WERI-Rb-1 (cell line): ENCODE data around the gene TMEM92.

Source experiments
- DNase-seq: peaks from one replicate; pipeline ENCODE4 v3.0.0-alpha.2; 2020
- H3K27ac ChIP-seq: fragments of 250-450 bp; sonication (Bioruptor Pico); 2 replicates; pipeline ENCODE4 v1.5.1; 2020; ENCODE audit warnings: mild to moderate bottlenecking, moderate library complexity
- H3K27me3 ChIP-seq: fragments of 250-450 bp; sonication (Bioruptor Pico); 2 replicates; pipeline ENCODE4 v1.5.1; 2021; ENCODE audit warnings: mild to moderate bottlenecking, low read depth, moderate library complexity; ENCODE audit not compliant: insufficient read depth, severe bottlenecking
- H3K36me3 ChIP-seq: fragments of 250-450 bp; sonication (Bioruptor Pico); 2 replicates; pipeline ENCODE4 v1.5.1; 2020; ENCODE audit warnings: mild to moderate bottlenecking, moderate library complexity
- H3K4me3 ChIP-seq: 2 replicates; pipeline ENCODE4 v1.5.1; 2011; ENCODE audit warnings: low read depth, mild to moderate bottlenecking, control low read depth, low read length
- H3K9me3 ChIP-seq: fragments of 250-450 bp; sonication (Bioruptor Pico); 2 replicates; pipeline ENCODE4 v1.5.1; 2021; ENCODE audit warnings: mild to moderate bottlenecking, moderate library complexity; ENCODE audit not compliant: severe bottlenecking
- TF ChIP-seq, protein P1 (sequence below): IDR thresholded peaks from 2 replicates; pipeline ENCODE4 v1.5.1; 2011; ENCODE audit warnings: low read depth, mild to moderate bottlenecking, control low read depth, inconsistent platforms, low read length

TMEM92 gene

DNA sequence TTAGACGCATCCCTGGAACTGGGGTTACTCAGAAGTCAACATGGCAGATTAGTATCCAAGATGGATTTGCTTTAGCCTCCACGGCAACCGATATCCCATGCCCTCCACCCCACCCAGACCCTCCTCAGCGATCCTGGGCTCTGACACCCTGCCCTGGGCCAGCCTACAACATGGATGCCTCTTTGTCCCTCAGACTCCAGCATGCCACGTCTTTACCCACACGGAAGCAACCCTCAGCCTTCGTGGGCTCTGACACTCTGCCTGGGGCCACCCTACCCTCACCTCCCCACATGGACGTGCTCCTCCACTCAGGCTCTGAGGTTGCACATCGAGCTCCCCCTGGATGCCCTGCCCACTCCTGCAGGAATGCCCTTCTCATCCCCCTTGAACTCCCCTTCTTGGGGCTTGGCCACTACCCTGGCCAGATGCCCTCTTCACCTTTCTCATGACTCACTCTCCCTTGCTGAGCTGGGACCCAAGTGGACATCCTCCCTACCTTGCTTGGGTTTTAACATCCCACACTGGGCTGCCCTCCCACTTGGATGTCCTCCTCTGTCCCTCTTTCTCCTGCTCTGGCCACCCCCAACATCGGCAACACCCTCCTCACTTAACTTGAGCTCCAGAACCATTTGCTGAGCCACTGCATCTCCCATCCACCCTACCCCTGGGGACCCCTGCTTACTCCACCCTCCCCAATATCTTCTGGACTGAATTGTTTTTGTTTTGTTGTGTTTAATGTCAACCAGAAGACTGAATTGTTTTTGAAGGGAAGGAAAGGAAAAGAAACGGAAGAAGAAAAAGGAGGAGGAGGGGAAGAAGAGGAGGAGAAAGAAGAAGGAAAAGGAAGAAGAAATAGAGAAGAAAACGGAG is 18.3 kb upstream of the TMEM92 start:
- no peak for DNase-seq
- TF ChIP-seq, protein P1, sequence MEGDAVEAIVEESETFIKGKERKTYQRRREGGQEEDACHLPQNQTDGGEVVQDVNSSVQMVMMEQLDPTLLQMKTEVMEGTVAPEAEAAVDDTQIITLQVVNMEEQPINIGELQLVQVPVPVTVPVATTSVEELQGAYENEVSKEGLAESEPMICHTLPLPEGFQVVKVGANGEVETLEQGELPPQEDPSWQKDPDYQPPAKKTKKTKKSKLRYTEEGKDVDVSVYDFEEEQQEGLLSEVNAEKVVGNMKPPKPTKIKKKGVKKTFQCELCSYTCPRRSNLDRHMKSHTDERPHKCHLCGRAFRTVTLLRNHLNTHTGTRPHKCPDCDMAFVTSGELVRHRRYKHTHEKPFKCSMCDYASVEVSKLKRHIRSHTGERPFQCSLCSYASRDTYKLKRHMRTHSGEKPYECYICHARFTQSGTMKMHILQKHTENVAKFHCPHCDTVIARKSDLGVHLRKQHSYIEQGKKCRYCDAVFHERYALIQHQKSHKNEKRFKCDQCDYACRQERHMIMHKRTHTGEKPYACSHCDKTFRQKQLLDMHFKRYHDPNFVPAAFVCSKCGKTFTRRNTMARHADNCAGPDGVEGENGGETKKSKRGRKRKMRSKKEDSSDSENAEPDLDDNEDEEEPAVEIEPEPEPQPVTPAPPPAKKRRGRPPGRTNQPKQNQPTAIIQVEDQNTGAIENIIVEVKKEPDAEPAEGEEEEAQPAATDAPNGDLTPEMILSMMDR = no peak

DNA sequence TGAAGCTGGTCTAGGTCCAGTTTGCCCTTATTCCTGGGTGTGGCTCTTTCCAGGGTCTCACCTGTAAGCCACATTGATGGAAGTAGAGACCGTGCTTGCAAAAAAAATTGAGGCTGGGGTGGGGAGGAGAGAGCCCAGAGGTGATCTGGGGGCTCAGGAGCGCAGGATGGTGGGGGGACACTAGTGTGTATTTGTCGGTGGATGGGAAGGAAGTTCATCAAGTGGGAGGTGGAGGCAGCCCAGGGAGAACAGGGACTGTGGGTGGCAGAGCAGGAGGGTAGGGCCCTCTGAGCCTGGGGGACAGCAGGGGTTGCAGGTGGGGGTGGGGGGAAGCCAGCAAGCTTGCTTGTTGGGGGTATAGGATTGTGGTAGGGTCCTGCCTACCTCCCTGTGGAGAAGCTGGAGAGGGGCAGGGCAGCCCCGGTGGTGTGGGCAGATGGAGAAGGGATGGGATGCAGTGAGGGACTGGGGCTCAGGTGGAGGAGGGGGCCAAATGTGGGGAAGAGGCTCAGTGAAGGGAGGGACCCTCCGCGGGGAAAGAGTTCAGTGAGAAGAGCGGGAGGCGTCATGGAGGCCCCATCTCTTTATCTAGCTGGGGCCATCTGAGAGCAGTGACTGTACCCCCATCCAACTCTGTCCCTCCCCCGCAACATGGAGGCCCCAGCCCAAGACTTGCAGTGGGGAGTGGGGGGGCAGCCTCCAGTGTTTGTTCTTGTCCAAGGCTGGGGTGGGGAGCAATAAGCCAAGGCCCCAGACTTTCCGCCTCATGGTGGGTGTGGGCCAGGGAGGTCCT is 17.2 kb upstream of the TMEM92 start:
- Histone ChIP-seq H3K4me3 (no peak overlapping the region), H3K27ac (no peak overlapping the region), H3K36me3 (no peaks in the 10 kb centered on the region), H3K27me3 (no peaks in the 10 kb centered on the region), H3K9me3 (no peaks in the 10 kb centered on the region)
- no peak for DNase-seq
- TF ChIP-seq, protein P1 = no peak

More for the DNA sequence above, 18.3 kb upstream of the TMEM92 start:
- Histone ChIP-seq H3K27ac (no peak overlapping the region), H3K4me3 (no peak overlapping the region), H3K27me3 (no peaks in the 10 kb centered on the region), H3K36me3 (no peaks in the 10 kb centered on the region), H3K9me3 (no peaks in the 10 kb centered on the region)

DNA sequence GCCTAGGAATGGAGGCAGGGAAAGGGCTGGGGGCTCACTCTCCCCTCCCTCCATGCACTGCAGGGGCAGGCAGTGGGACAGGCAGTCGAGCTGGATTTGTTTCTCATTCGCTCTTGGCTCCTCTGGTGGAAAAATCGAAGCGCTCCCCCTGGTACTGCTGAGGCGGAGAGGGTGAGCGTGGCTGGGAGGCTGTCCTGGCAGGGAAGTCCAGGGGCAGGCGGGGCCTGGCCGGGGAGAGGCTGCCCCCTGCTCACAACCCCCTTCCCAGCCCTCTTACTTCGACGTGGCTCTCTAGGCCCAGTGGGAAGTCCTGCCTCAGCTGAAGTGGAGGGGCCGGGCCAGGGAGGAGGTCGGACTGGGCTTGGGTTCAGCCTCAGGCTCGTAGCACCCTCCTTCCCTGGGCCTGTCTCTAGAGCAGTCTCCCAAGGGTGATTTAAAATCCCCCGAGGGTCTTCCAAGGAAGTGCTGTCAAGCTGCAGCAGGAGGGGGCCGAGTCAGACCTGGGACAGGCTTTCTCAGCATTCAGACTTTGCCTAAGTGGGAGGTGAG is 16.5 kb upstream of the TMEM92 start:
- no peaks in the 10 kb centered on the region for H3K9me3 ChIP-seq
- H3K27me3 ChIP-seq = no peaks in the 10 kb centered on the region
- no peak overlapping the region for H3K4me3 ChIP-seq
- no peak for DNase-seq
- TF ChIP-seq, protein P1 = no peak
- H3K36me3 ChIP-seq = no peaks in the 10 kb centered on the region
- no peak overlapping the region for H3K27ac ChIP-seq

DNA sequence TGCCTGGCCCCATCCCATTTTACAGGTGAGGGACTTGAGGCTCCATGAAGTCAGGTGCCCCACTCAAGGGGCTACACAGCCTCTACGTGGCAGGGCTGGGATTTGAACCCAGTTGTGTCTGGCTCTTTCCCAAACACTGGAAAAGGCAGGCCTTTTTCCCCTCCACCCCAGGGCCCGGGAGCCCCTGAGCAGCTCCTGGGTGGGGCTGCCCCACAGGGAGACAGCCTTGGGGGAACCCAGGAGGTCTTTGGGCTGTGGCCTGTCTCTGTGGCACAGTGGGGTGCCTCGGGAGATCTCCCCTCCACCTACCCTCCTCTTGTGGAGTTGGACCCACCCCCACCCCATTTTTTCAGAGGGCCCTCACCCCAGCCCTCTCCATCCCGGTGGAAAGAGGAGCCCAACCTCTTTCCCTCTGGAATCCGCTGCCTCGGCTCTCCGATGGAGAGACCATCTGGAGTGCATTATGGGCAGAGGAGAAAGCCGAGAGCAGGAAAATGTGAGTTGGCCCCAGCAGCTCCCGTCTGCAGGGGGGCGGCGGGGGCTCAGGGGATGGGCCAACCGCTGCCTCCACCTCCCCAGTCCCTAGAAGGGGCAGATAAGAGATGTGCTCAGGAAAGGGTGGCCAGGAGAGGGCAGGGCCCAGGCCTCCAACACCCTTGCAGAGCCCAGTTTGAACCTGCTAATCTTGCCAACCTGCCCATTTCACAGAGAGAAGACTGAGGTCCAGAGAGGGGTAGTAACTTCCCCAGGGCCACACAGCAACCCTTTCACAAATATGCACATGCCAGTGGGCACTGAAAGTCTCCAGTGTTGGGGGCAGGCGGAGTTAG is 15.4 kb upstream of the TMEM92 start:
- H3K27ac ChIP-seq = no peak overlapping the region
- H3K27me3 ChIP-seq = no peaks in the 10 kb centered on the region
- no peaks in the 10 kb centered on the region for H3K36me3 ChIP-seq
- TF ChIP-seq, protein P1 = no peak
- no peaks in the 10 kb centered on the region for H3K9me3 ChIP-seq
- no peak for DNase-seq
- H3K4me3 ChIP-seq = no peak overlapping the region

DNA sequence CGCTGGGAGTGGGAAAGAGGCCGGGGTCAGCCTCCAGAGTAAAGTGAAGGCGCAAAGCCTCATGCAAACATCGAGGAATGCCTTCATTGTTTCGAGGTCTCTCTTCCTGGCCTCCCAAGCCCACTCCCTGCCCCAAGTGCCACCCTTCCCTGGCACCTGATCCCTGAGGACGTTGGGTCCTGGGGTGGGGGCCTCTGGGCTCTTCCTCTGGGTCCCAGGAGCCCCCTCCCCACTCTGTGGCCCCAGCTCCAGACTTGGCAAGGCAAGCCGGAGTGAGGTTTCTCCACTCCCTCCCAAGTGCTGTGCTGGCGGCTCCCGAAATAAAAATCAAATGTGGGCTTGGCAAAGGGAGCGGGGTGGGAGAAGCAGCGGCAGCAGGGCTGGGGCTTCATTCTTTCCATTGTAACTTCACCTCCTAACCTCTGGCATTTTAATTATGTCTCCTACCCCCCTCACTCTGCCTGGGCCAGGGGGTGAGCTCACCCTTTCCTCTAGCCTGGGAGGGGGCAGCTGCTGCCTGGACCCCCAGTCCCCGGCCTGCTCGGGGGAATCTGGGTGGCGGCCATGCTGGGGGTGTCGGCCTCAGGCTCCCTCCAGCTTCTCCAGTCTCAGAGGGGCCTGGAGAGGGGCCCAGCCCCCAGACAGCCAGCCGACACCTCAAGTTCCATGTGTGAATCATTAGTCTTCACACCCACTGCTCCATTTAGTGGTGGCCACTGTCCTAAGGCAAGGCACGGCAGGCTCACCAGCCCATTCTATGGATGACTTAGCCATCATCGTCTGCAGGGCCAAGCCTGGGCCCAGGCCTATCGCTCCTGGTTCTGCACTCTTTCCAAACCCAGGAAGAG is 14.6 kb upstream of the TMEM92 start:
- no peak for DNase-seq
- TF ChIP-seq, protein P1 = no peak
- no peak overlapping the region for H3K4me3 ChIP-seq

More for the DNA sequence above, 14.6 kb upstream of the TMEM92 start:
- no peaks in the 10 kb centered on the region for H3K27me3 ChIP-seq
- H3K9me3 ChIP-seq = no peaks in the 10 kb centered on the region
- no peak overlapping the region for H3K27ac ChIP-seq
- H3K36me3 ChIP-seq = no peaks in the 10 kb centered on the region
